Osteoblast (primary cell): ENCODE data around the gene HPD. TPM values are rescaled to one million over a fixed set of nuclear protein-coding genes. Genes with fewer than 3 reads are reported as not detected.

ENCODE experiments used
- DNase-seq: peaks from one replicate; pipeline ENCODE4 v3.0.0; 2011; ENCODE audit warnings: low spot score, mixed read lengths; ENCODE audit not compliant: insufficient read length; ENCODE audit errors: missing footprints
- H2AFZ ChIP-seq: 2 replicates; pipeline ENCODE4 v1.6.0; 2011; ENCODE audit warnings: mild to moderate bottlenecking, low read length
- H3K27ac ChIP-seq: 2 replicates; pipeline ENCODE4 v1.5.1; 2011; ENCODE audit warnings: mild to moderate bottlenecking, low read depth, low read length, moderate library complexity
- H3K27me3 ChIP-seq: 2 replicates; pipeline ENCODE4 v1.6.0; 2012; ENCODE audit warnings: mild to moderate bottlenecking, control low read depth, inconsistent platforms, low read length, moderate library complexity; ENCODE audit not compliant: insufficient read depth
- H3K36me3 ChIP-seq: 2 replicates; pipeline ENCODE4 v1.5.1; 2011; ENCODE audit warnings: mild to moderate bottlenecking, low read length, control low read depth, moderate library complexity; ENCODE audit not compliant: insufficient read depth
- H3K4me1 ChIP-seq: 2 replicates; pipeline ENCODE4 v1.5.1; 2011; ENCODE audit warnings: mild to moderate bottlenecking, low read length, control low read depth, moderate library complexity; ENCODE audit not compliant: insufficient read depth
- H3K4me2 ChIP-seq: 2 replicates; pipeline ENCODE4 v1.6.0; 2011; ENCODE audit warnings: mild to moderate bottlenecking, low read length; ENCODE audit not compliant: insufficient read depth
- H3K4me3 ChIP-seq: fragments of 200-600 bp; sonication (generic); 3 replicates; pipeline ENCODE4 v1.5.1; 2012; ENCODE audit warnings: mild to moderate bottlenecking, low read length, inconsistent platforms; ENCODE audit not compliant: insufficient read depth
- H3K79me2 ChIP-seq: 2 replicates; pipeline ENCODE4 v1.6.0; 2012; ENCODE audit warnings: mild to moderate bottlenecking, low read length, control low read depth, inconsistent platforms; ENCODE audit not compliant: insufficient read depth
- H3K9me3 ChIP-seq: 2 replicates; pipeline ENCODE4 v1.5.1; 2011; ENCODE audit warnings: low read depth, low read length, control low read depth
- H4K20me1 ChIP-seq: 2 replicates; pipeline ENCODE4 v1.6.0; 2012; ENCODE audit warnings: mild to moderate bottlenecking, low read length, control low read depth; ENCODE audit not compliant: insufficient read depth
- CTCF ChIP-seq: IDR thresholded peaks from 2 replicates; pipeline ENCODE4 v1.5.1; 2011; ENCODE audit warnings: mild to moderate bottlenecking, low read depth, low read length, moderate library complexity; ENCODE audit errors: extremely low read depth
- total RNA-seq: library from RNA; depleted of rRNA; stranded (reverse); fragments of >200 nt; gene quantifications from 2 replicates; pipeline ENCODE4 v1.2.3, GENCODE V29; 2012

The HPD gene
- total RNA-seq, 1 donor = under 0.01 TPM

DNA sequence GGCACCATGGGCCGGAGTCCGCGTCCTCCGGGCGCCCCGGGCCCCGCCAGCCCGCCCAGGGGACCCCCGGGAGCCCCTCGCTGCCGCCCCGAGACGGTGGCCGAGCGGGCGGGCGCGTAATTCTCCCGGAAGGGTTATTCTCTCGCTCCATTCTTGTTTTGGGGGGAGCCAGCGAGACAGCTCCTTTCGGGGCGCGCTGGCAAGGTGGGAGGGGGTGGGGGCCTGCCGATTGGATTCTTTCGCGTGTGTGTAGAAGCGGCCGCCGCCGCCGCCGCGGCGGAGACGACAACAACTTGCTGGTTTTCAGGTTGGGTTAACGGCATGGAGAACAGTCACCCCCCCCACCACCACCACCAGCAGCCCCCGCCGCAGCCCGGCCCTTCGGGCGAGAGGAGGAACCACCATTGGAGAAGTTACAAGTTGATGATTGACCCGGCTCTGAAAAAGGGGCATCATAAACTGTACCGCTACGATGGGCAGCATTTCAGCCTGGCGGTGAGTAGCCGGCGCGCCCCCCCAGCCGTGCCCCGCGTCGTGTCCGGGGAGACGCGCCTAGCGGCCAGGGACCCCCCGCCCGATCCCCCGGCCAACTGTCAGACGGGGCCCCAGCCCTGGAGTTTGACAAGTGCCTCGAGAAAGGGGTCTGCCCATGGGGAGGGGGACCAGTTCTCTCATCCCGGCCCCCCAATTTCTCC, 54.1 kb downstream of the HPD start:
- H2AFZ ChIP-seq = no peak overlapping the region
- peaks cover 27% of the 10 kb centered on the region for H4K20me1 ChIP-seq
- TF ChIP-seq CTCF = no peak
- H3K27me3 ChIP-seq = no peaks in the 10 kb centered on the region
- H3K27ac ChIP-seq = peak overlapping the region; percentile 48
- no peaks in the 10 kb centered on the region for H3K9me3 ChIP-seq
- H3K4me1 ChIP-seq = peaks cover 36% of the 10 kb centered on the region
- H3K79me2 ChIP-seq = peaks cover 67% of the 10 kb centered on the region
- H3K36me3 ChIP-seq = peaks cover 25% of the 10 kb centered on the region
- DNase-seq = peak; percentile 94
- H3K4me2 ChIP-seq = peak overlapping the region; percentile 99
- peak overlapping the region; percentile 86 for H3K4me3 ChIP-seq

GRCh38 chr12:121803861-121804416, 54.7 kb downstream of the HPD start, which contains the start of gene SETD1B:
Gene SETD1B (plus strand): TSS chr12:121804009. CDS start chr12:121804738, 729 bp downstream.
- Histone ChIP-seq H3K4me3 (peak within 1 kb of the TSS; percentile 86), H3K79me2 (peaks cover 61% of the 10 kb centered on the region), H3K4me2 (peak within 1 kb of the TSS; percentile 99), H3K27ac (peak within 1 kb of the TSS; percentile 99), H3K9me3 (no peaks in the 10 kb centered on the region), H3K27me3 (no peaks in the 10 kb centered on the region), H3K4me1 (peaks cover 41% of the 10 kb centered on the region), H2AFZ (peak within 1 kb of the TSS; percentile 77), H3K36me3 (peaks cover 19% of the 10 kb centered on the region), H4K20me1 (peaks cover 27% of the 10 kb centered on the region)
- DNase-seq = peak; percentile 91
- no peak for TF ChIP-seq CTCF

GRCh38 chr12:121802843-121803698, 55.6 kb downstream of the HPD start:
- TF ChIP-seq CTCF = no peak
- Histone ChIP-seq H3K36me3 (peaks cover 11% of the 10 kb centered on the region), H3K27me3 (no peaks in the 10 kb centered on the region), H3K4me1 (peaks cover 50% of the 10 kb centered on the region), H3K9me3 (no peaks in the 10 kb centered on the region), H3K79me2 (peaks cover 61% of the 10 kb centered on the region), H3K4me3 (peak overlapping the region; percentile 86), H3K4me2 (peak overlapping the region; percentile 83), H2AFZ (peak overlapping the region; percentile 77), H4K20me1 (peaks cover 27% of the 10 kb centered on the region), H3K27ac (peak overlapping the region; percentile 99)
- DNase-seq = peak; percentile 99
